ENCODE results near the gene CCDC194.

CCDC194 gene

GRCh38 chr19:17385878-17386611 is 8.0 kb downstream of the CCDC194 start:
- H3K4me2 ChIP-seq: no peak overlapping the region
- H4K20me1 ChIP-seq (ENCODE audit: insufficient read depth): no peaks in the 10 kb centered on the region
- no peaks in the 10 kb centered on the region for H3K4me1 ChIP-seq (ENCODE audit: low read depth, poor library complexity, severe bottlenecking)
- no peaks in the 10 kb centered on the region for H3K79me2 ChIP-seq (ENCODE audit: insufficient read depth, low read depth)
- peaks cover 28% of the 10 kb centered on the region; the same call in 1 of the 2 replicates for H3K27me3 ChIP-seq (ENCODE audit: insufficient read depth, low read depth)
- H2AFZ ChIP-seq (ENCODE audit: low read depth): no peak overlapping the region
- peak; percentile 82 for TF ChIP-seq CTCF (conservative IDR thresholded peaks at IDR 0.05; ENCODE audit: low read depth, low read length)
- no peak overlapping the region for H3K9ac ChIP-seq
- H3K36me3 ChIP-seq (ENCODE audit: insufficient read depth): no peaks in the 10 kb centered on the region
- no peak overlapping the region for H3K4me3 ChIP-seq (IDR thresholded peaks at IDR 0.05; ENCODE audit: insufficient read depth, low read depth, low read length)
- H3K27ac ChIP-seq: no peak overlapping the region

GRCh38 chr19:17380426-17381138 is 13.4 kb downstream of the CCDC194 start:
- Histone ChIP-seq H3K4me2 (no peak overlapping the region), H3K4me1 (ENCODE audit: low read depth, poor library complexity, severe bottlenecking) (no peaks in the 10 kb centered on the region), H3K79me2 (ENCODE audit: insufficient read depth, low read depth) (no peaks in the 10 kb centered on the region), H3K4me3 (IDR thresholded peaks at IDR 0.05; ENCODE audit: insufficient read depth, low read depth, low read length) (no peak overlapping the region), H3K27ac (no peak overlapping the region), H2AFZ (ENCODE audit: low read depth) (no peak overlapping the region), H3K9ac (no peak overlapping the region), H3K36me3 (ENCODE audit: insufficient read depth) (no peaks in the 10 kb centered on the region), H4K20me1 (ENCODE audit: insufficient read depth) (no peaks in the 10 kb centered on the region), H3K27me3 (ENCODE audit: insufficient read depth, low read depth) (peaks cover 7% of the 10 kb centered on the region; the same call in 1 of the 2 replicates)
- no peak for TF ChIP-seq CTCF (conservative IDR thresholded peaks at IDR 0.05; ENCODE audit: low read depth, low read length)

GRCh38 chr19:17379221-17379631 is 14.8 kb downstream of the CCDC194 start:
- Histone ChIP-seq H3K4me2 (no peak overlapping the region), H3K27me3 (ENCODE audit: insufficient read depth, low read depth) (peaks cover 5% of the 10 kb centered on the region; the same call in 1 of the 2 replicates), H3K79me2 (ENCODE audit: insufficient read depth, low read depth) (no peaks in the 10 kb centered on the region), H3K36me3 (ENCODE audit: insufficient read depth) (no peaks in the 10 kb centered on the region), H3K27ac (no peak overlapping the region), H2AFZ (ENCODE audit: low read depth) (no peak overlapping the region), H3K4me1 (ENCODE audit: low read depth, poor library complexity, severe bottlenecking) (peaks cover 8% of the 10 kb centered on the region), H3K4me3 (IDR thresholded peaks at IDR 0.05; ENCODE audit: insufficient read depth, low read depth, low read length) (no peak overlapping the region), H4K20me1 (ENCODE audit: insufficient read depth) (no peaks in the 10 kb centered on the region), H3K9ac (no peak overlapping the region)
- TF ChIP-seq CTCF (conservative IDR thresholded peaks at IDR 0.05; ENCODE audit: low read depth, low read length): no peak

- H3K9ac ChIP-seq: no peak overlapping the region
- no peak overlapping the region for H3K4me2 ChIP-seq
Measured at GRCh38 chr19:17378271-17378670, 15.7 kb downstream of the CCDC194 start.

More at GRCh38 chr19:17378271-17378670, 15.7 kb downstream of the CCDC194 start:
- Histone ChIP-seq H3K4me1 (ENCODE audit: low read depth, poor library complexity, severe bottlenecking) (peaks cover 8% of the 10 kb centered on the region), H4K20me1 (ENCODE audit: insufficient read depth) (no peaks in the 10 kb centered on the region), H3K79me2 (ENCODE audit: insufficient read depth, low read depth) (no peaks in the 10 kb centered on the region), H2AFZ (ENCODE audit: low read depth) (no peak overlapping the region), H3K27me3 (ENCODE audit: insufficient read depth, low read depth) (peaks cover 5% of the 10 kb centered on the region; the same call in 1 of the 2 replicates), H3K36me3 (ENCODE audit: insufficient read depth) (no peaks in the 10 kb centered on the region), H3K27ac (no peak overlapping the region), H3K4me3 (IDR thresholded peaks at IDR 0.05; ENCODE audit: insufficient read depth, low read depth, low read length) (no peak overlapping the region)
- no peak for TF ChIP-seq CTCF (conservative IDR thresholded peaks at IDR 0.05; ENCODE audit: low read depth, low read length)

All from KMS-11 (cell line).